DND-41 (cell line): ENCODE results near the gene TSPAN5.

ENCODE experiments used
- ATAC-seq: fragments of 200-7000 bp; cut with Tn5 transposase; 3 replicates; pipeline ENCODE4 v1.9.1; 2021; ENCODE audit warnings: low read depth; ENCODE audit not compliant: insufficient read depth
- DNase-seq: peaks from one replicate; pipeline ENCODE4 v3.0.0-alpha.2; 2020
- H2AFZ ChIP-seq: 2 replicates; pipeline ENCODE4 v1.6.0; 2012; ENCODE audit warnings: low read depth, low read length
- H3K27ac ChIP-seq: 2 replicates; pipeline ENCODE4 v1.5.1; 2012; ENCODE audit warnings: low read length, inconsistent platforms
- H3K27me3 ChIP-seq: fragments of 200-600 bp; sonication (generic); 2 replicates; pipeline ENCODE4 v1.6.0; 2012; ENCODE audit warnings: low read length, mild to moderate bottlenecking, inconsistent platforms; ENCODE audit not compliant: insufficient read depth, poor library complexity
- H3K36me3 ChIP-seq: 2 replicates; pipeline ENCODE4 v1.5.1; 2012; ENCODE audit warnings: low read length, inconsistent platforms; ENCODE audit not compliant: insufficient read depth
- H3K4me1 ChIP-seq: 2 replicates; pipeline ENCODE4 v1.5.1; 2012; ENCODE audit warnings: mild to moderate bottlenecking, low read length; ENCODE audit not compliant: insufficient read depth
- H3K4me2 ChIP-seq: 2 replicates; pipeline ENCODE4 v1.6.0; 2012; ENCODE audit warnings: mild to moderate bottlenecking, moderate library complexity, low read length, inconsistent platforms; ENCODE audit not compliant: insufficient read depth
- H3K4me3 ChIP-seq, 2 experiments: fragments of 200-600 bp in 1 of 2; shearing (Covaris generic) in 1 of 2; 2 replicates each; pipeline ENCODE4 v1.5.1; 2012 to 2016; ENCODE audit warnings: inconsistent platforms in 2 of 2, low read length in 2 of 2, mild to moderate bottlenecking in 2 of 2, low read depth in 1 of 2, moderate library complexity in 1 of 2
- H3K79me2 ChIP-seq: 2 replicates; pipeline ENCODE4 v1.6.0; 2012; ENCODE audit warnings: low read length, inconsistent platforms; ENCODE audit not compliant: insufficient read depth
- H3K9ac ChIP-seq: 2 replicates; pipeline ENCODE4 v1.6.0; 2012; ENCODE audit warnings: low read depth, mild to moderate bottlenecking, inconsistent platforms, low read length, moderate library complexity
- H3K9me3 ChIP-seq: 2 replicates; pipeline ENCODE4 v1.5.1; 2012; ENCODE audit warnings: low read length, moderate library complexity, mild to moderate bottlenecking, inconsistent platforms; ENCODE audit not compliant: insufficient read depth, severe bottlenecking
- H4K20me1 ChIP-seq: 2 replicates; pipeline ENCODE4 v1.6.0; 2012; ENCODE audit warnings: low read length; ENCODE audit not compliant: insufficient read depth
- EZH2 ChIP-seq: IDR thresholded peaks from 3 replicates; pipeline ENCODE4 v1.6.1; 2012; ENCODE audit warnings: borderline replicate concordance, low read depth, mild to moderate bottlenecking, moderate library complexity, low read length, inconsistent platforms; ENCODE audit not compliant: severe bottlenecking
- TF ChIP-seq, protein P1 (sequence below): IDR thresholded peaks from 2 replicates; pipeline ENCODE4 v1.5.1; 2012; ENCODE audit warnings: borderline replicate concordance, low read length, moderate library complexity, mild to moderate bottlenecking; ENCODE audit not compliant: poor library complexity, severe bottlenecking; ENCODE audit errors: extremely low read depth

Gene TSPAN5

DNA sequence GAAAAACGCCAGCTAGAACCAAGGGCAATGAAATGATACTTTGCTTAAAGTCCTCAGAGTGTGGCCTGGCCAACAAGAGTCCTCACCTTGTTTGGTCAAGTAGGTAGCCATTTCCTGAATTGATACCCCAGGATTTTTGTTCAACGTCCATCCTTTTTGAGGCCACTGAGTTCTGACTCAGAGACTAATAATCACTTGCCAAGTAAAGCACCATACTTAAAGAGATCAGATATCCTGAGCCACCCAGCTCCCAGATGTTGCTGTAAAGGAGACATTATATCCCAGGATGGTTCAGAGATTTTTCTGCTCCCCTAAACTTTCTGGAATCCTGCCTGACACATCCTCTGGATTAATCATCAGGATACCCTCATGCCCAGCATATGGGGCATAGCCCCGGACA, 206.3 kb downstream of the TSPAN5 start:
- Histone ChIP-seq H3K79me2 (no peaks in the 10 kb centered on the region), H3K27ac (no peak overlapping the region), H3K9ac (no peak overlapping the region), H3K27me3 (no peaks in the 10 kb centered on the region), H3K4me1 (peaks cover 34% of the 10 kb centered on the region), H3K4me2 (no peak overlapping the region), H2AFZ (no peak overlapping the region), H4K20me1 (no peaks in the 10 kb centered on the region), H3K9me3 (peaks cover 4% of the 10 kb centered on the region), H3K4me3 (no peak overlapping the region), H3K36me3 (no peaks in the 10 kb centered on the region)
- TF ChIP-seq, protein P1, sequence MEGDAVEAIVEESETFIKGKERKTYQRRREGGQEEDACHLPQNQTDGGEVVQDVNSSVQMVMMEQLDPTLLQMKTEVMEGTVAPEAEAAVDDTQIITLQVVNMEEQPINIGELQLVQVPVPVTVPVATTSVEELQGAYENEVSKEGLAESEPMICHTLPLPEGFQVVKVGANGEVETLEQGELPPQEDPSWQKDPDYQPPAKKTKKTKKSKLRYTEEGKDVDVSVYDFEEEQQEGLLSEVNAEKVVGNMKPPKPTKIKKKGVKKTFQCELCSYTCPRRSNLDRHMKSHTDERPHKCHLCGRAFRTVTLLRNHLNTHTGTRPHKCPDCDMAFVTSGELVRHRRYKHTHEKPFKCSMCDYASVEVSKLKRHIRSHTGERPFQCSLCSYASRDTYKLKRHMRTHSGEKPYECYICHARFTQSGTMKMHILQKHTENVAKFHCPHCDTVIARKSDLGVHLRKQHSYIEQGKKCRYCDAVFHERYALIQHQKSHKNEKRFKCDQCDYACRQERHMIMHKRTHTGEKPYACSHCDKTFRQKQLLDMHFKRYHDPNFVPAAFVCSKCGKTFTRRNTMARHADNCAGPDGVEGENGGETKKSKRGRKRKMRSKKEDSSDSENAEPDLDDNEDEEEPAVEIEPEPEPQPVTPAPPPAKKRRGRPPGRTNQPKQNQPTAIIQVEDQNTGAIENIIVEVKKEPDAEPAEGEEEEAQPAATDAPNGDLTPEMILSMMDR = no peak
- no peak for TF ChIP-seq EZH2
- ATAC-seq (no peak), DNase-seq (no peak)

DNA sequence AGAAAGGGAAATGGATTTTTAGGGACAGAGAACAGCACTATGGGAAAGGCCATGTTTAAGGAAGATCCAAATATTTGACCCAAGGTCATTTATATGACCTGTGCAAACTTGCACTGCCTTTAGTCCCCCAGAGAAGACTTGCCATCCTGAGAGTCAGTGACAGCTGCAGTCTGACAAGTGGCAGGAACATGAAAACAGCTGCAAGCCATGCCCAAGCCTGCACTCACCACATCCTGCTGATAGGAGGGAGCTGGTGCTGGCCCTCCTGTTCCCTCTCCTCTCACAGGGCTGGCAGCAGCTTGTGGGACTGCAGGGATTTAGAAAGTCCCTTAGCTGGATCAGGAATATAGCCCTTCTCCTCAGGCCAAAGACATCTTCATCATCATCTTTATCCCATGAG, 209.5 kb downstream of the TSPAN5 start:
- peak; percentile 85 for ATAC-seq
- H4K20me1 ChIP-seq = no peaks in the 10 kb centered on the region
- H3K9me3 ChIP-seq = peaks cover 4% of the 10 kb centered on the region
- TF ChIP-seq, protein P1 = peak; percentile 0
- TF ChIP-seq EZH2 = no peak
- H3K79me2 ChIP-seq = no peaks in the 10 kb centered on the region
- no peak overlapping the region for H3K4me3 ChIP-seq
- peaks cover 55% of the 10 kb centered on the region for H3K4me1 ChIP-seq
- peak overlapping the region; percentile 87 for H3K27ac ChIP-seq
- no peaks in the 10 kb centered on the region for H3K27me3 ChIP-seq
- peaks cover 5% of the 10 kb centered on the region; the same call in 1 of the 2 replicates for H3K36me3 ChIP-seq
- no peak overlapping the region for H2AFZ ChIP-seq
- peak; percentile 90 for DNase-seq
- peak overlapping the region; percentile 52 for H3K4me2 ChIP-seq
- H3K9ac ChIP-seq = peak overlapping the region; percentile 25; the same call in 1 of the 2 replicates

DNA sequence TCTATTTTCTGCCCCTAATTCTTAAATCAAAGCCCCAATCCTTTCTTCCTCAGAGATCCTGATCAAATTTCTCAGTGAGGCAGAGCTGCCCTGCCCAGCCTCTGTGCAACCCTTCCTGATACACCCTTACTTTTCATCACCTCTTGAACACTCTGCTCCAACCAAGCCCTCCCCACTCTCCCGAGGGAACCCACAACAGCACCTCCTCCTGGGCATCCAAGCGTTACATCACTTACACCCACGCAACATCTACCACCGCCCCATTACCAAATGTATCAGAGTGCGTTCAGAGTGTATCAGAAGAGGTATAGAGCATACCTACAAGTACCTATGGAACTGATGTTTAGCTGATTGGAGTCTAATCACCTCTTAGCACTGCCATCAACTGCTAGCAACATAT, 210.8 kb downstream of the TSPAN5 start:
- peak overlapping the region; percentile 27; the same call in 1 of the 2 replicates for H3K9ac ChIP-seq
- peaks cover 55% of the 10 kb centered on the region for H3K4me1 ChIP-seq
- TF ChIP-seq, protein P1 = peak; percentile 63
- no peak for TF ChIP-seq EZH2
- DNase-seq (peak; percentile 48), ATAC-seq (no peak)
- peaks cover 16% of the 10 kb centered on the region for H3K36me3 ChIP-seq
- no peak overlapping the region for H2AFZ ChIP-seq
- H4K20me1 ChIP-seq = no peaks in the 10 kb centered on the region
- H3K27ac ChIP-seq = peak overlapping the region; percentile 89
- H3K4me2 ChIP-seq = peak overlapping the region; percentile 55
- H3K79me2 ChIP-seq = no peaks in the 10 kb centered on the region
- H3K4me3 ChIP-seq = no peak overlapping the region
- H3K9me3 ChIP-seq = peaks cover 4% of the 10 kb centered on the region
- H3K27me3 ChIP-seq = no peaks in the 10 kb centered on the region
